ENCODE results near the gene STX16.

Gene STX16

GRCh38 chr20:58677808-58678207 lies 26.7 kb downstream of the STX16 start:
- DNase-seq: no peak

GRCh38 chr20:58678806-58679205 lies 27.7 kb downstream of the STX16 start:
- DNase-seq: no peak

GRCh38 chr20:58682656-58683531 lies 31.8 kb downstream of the STX16 start:
- no peak for DNase-seq

GRCh38 chr20:58684291-58684690 lies 33.2 kb downstream of the STX16 start:
- no peak for DNase-seq

- DNase-seq: no peak
These were observed 34.9 kb downstream of the STX16 start for GRCh38 chr20:58685988-58686387.

GRCh38 chr20:58688414-58688813 lies 37.3 kb downstream of the STX16 start:
- DNase-seq: no peak

- no peak for DNase-seq
These were observed 37.8 kb downstream of the STX16 start for GRCh38 chr20:58688840-58689239.

GRCh38 chr20:58690396-58691135 lies 39.5 kb downstream of the STX16 start:
- no peak for DNase-seq

- peak; percentile 26 to 75 for DNase-seq
These were observed 40.9 kb downstream of the STX16 start for GRCh38 chr20:58691773-58692578.

- peak; percentile 54 to 60 for DNase-seq
These were observed 41.6 kb downstream of the STX16 start, which contains the start of gene NPEPL1 for GRCh38 chr20:58692579-58693225. Gene NPEPL1 (plus strand): TSS chr20:58692800. CDS start chr20:58692901, 101 bp downstream.

- peak in 1 of 2 donors; percentile 10 for DNase-seq
These were observed 42.3 kb downstream of the STX16 start for GRCh38 chr20:58693226-58694006.

GRCh38 chr20:58694241-58695083 lies 43.4 kb downstream of the STX16 start:
- no peak for DNase-seq

- DNase-seq: no peak
These were observed 44.1 kb downstream of the STX16 start for GRCh38 chr20:58695084-58695722.

- no peak for DNase-seq
These were observed 44.9 kb downstream of the STX16 start for GRCh38 chr20:58695895-58696375.

GRCh38 chr20:58696411-58696961 lies 45.4 kb downstream of the STX16 start:
- no peak for DNase-seq

GRCh38 chr20:58697201-58697866 lies 46.3 kb downstream of the STX16 start:
- DNase-seq: no peak

- DNase-seq: no peak
These were observed 47.0 kb downstream of the STX16 start for GRCh38 chr20:58697867-58698703.

Data from CD4-positive, alpha-beta T cell treated with Interleukin-4 for 1 hour (primary cell).